ENCODE data around the gene PARVB. TPM values are rescaled to one million over a fixed set of nuclear protein-coding genes. Genes with fewer than 3 reads are reported as not detected.

Gene PARVB
- polyA plus RNA-seq, 1 experiment = 49.5 TPM

DNA sequence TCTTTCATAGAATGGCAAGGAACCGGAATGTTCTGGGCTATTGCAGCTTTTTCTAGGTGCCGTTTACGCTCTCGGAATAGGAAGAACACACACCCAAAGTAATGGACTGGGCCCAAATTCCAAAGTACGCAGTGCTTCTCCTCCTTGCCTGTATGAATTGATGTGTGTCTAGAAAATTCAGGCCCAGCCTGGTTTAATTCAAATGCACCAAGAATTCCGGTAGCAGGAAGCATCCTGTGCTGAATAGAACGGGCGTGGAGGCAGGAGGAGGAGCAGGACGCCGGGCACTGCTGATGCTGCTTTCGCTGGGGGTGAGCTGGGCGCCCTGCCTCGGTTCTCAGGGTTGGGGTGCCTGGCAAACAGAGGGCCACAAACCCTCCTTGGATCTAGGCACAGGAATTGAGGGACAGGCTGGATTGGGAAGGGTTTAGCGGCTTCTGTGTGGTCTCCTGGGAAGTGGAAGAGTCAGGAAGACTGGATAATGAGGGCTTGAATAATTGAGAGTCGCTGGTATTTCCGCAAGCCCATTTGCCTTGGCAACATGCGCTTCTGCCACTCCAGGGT is 2.0 kb downstream of the PARVB start:
- no peaks in the 10 kb centered on the region for H3K27me3 ChIP-seq (ENCODE audit: control insufficient read depth, insufficient read depth, low read length)
- no peaks in the 10 kb centered on the region; the same call in 1 of the 2 replicates for H3K9me3 ChIP-seq (ENCODE audit: control insufficient read depth, insufficient read depth, low read length)
- no peak overlapping the region for H3K27ac ChIP-seq (ENCODE audit: low read depth, low read length)
- ChIA-PET CTCF (interaction anchor here (0.7 kb wide), 1 partner anchor 33 kb away, joined by 3 read pairs; no protein-coding TSS in a partner anchor), POLR2A (no interaction called here)
- no peak for DNase-seq (ENCODE audit: low read depth, low spot score)
- no peak overlapping the region for H3K4me3 ChIP-seq (ENCODE audit: low read depth, low read length)
- TF ChIP-seq, protein P1, sequence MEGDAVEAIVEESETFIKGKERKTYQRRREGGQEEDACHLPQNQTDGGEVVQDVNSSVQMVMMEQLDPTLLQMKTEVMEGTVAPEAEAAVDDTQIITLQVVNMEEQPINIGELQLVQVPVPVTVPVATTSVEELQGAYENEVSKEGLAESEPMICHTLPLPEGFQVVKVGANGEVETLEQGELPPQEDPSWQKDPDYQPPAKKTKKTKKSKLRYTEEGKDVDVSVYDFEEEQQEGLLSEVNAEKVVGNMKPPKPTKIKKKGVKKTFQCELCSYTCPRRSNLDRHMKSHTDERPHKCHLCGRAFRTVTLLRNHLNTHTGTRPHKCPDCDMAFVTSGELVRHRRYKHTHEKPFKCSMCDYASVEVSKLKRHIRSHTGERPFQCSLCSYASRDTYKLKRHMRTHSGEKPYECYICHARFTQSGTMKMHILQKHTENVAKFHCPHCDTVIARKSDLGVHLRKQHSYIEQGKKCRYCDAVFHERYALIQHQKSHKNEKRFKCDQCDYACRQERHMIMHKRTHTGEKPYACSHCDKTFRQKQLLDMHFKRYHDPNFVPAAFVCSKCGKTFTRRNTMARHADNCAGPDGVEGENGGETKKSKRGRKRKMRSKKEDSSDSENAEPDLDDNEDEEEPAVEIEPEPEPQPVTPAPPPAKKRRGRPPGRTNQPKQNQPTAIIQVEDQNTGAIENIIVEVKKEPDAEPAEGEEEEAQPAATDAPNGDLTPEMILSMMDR (IDR thresholded peaks at IDR 0.05; ENCODE audit: low read depth, low read length) = no peak

GRCh38 chr22:44026630-44027511 is 2.8 kb downstream of the PARVB start:
- no peak for DNase-seq (ENCODE audit: low read depth, low spot score)
- H3K9me3 ChIP-seq (ENCODE audit: control insufficient read depth, insufficient read depth, low read length) = no peaks in the 10 kb centered on the region; the same call in 1 of the 2 replicates
- TF ChIP-seq, protein P1 (IDR thresholded peaks at IDR 0.05; ENCODE audit: low read depth, low read length) = no peak
- peak overlapping the region; percentile 21 for H3K27ac ChIP-seq (ENCODE audit: low read depth, low read length)
- POLR2A ChIA-PET = no interaction called here
- CTCF ChIA-PET = interaction anchor here (0.7 kb wide), 1 partner anchor 34 kb away, joined by 3 read pairs; no protein-coding TSS in a partner anchor
- no peaks in the 10 kb centered on the region for H3K27me3 ChIP-seq (ENCODE audit: control insufficient read depth, insufficient read depth, low read length)
- H3K4me3 ChIP-seq (ENCODE audit: low read depth, low read length) = no peak overlapping the region

- TF ChIP-seq, protein P1 (IDR thresholded peaks at IDR 0.05; ENCODE audit: low read depth, low read length) = no peak
- no peak overlapping the region for H3K27ac ChIP-seq (ENCODE audit: low read depth, low read length)
- no peak for DNase-seq (ENCODE audit: low read depth, low spot score)
- H3K27me3 ChIP-seq (ENCODE audit: control insufficient read depth, insufficient read depth, low read length) = no peaks in the 10 kb centered on the region
- ChIA-PET POLR2A (no interaction called here), CTCF (no interaction called here)
- no peak overlapping the region for H3K4me3 ChIP-seq (ENCODE audit: low read depth, low read length)
- H3K9me3 ChIP-seq (ENCODE audit: control insufficient read depth, insufficient read depth, low read length) = peaks cover 3% of the 10 kb centered on the region
Observed at GRCh38 chr22:44028091-44028490, 4.0 kb downstream of the PARVB start.

DNA sequence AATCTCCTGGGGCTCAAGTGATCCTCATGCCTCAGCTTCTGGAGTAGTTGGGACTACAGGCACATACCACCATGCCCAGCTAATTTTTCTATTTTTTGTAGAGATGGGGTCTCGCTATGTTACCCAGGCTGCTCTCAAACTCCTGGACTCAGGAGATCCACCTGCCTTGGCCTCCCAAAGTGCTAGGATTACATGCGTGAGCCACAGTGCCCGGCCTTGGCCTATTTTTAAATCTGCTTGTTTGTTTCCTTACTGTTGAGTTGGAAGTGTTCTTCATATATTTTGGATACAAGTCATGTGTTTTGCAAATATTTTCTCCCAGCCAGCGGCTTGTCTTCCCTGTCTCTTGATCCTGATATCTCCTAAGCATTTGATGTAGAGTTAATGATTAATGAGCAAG is 5.0 kb downstream of the PARVB start:
- no peak overlapping the region for H3K4me3 ChIP-seq (ENCODE audit: low read depth, low read length)
- H3K9me3 ChIP-seq (ENCODE audit: control insufficient read depth, insufficient read depth, low read length) = peaks cover 3% of the 10 kb centered on the region
- no peak overlapping the region for H3K27ac ChIP-seq (ENCODE audit: low read depth, low read length)
- no peak for DNase-seq (ENCODE audit: low read depth, low spot score)
- POLR2A ChIA-PET = interaction anchor here (0.7 kb wide), 1 partner anchor 555 kb away, joined by 3 read pairs; no protein-coding TSS in a partner anchor
- H3K27me3 ChIP-seq (ENCODE audit: control insufficient read depth, insufficient read depth, low read length) = no peaks in the 10 kb centered on the region
- TF ChIP-seq, protein P1 (IDR thresholded peaks at IDR 0.05; ENCODE audit: low read depth, low read length) = no peak
- CTCF ChIA-PET = no interaction called here

Data from AG04450 (cell line).